Keratinocyte (primary cell): ENCODE results near the gene SPATA20. TPM values are rescaled to one million over a fixed set of nuclear protein-coding genes. Genes with fewer than 3 reads are reported as not detected.

Source experiments
- DNase-seq: peaks from one replicate; pipeline ENCODE4 v3.0.0-alpha.2; 2011; ENCODE audit warnings: low read depth, missing footprints, low spot score
- FAIRE-seq: peaks from 2 replicates; lab custom pipeline; 2011; peaks lifted over from hg19 to GRCh38; lab: Jason Lieb, UNC
- H2AFZ ChIP-seq: 2 replicates; pipeline ENCODE4 v1.6.0; 2012; ENCODE audit warnings: low read length, control low read depth, inconsistent platforms; ENCODE audit not compliant: control insufficient read depth
- H3K27ac ChIP-seq: 2 replicates; pipeline ENCODE4 v1.5.1; 2011; ENCODE audit warnings: low read length; ENCODE audit not compliant: control insufficient read depth, insufficient read depth
- H3K27me3 ChIP-seq: 3 replicates; pipeline ENCODE4 v1.6.0; 2011; ENCODE audit warnings: low read length; ENCODE audit not compliant: control insufficient read depth, insufficient read depth; ENCODE audit errors: extremely low read depth
- H3K36me3 ChIP-seq, 2 experiments: 2 replicates in 1 of 2; 3 replicates in 1 of 2; pipeline ENCODE4 v1.5.1; 2011; ENCODE audit warnings: low read length in 2 of 2, mild to moderate bottlenecking in 1 of 2; ENCODE audit not compliant: control insufficient read depth in 2 of 2, insufficient read depth in 2 of 2; ENCODE audit errors: extremely low read depth in 1 of 2
- H3K4me1 ChIP-seq: 3 replicates; pipeline ENCODE4 v1.5.1; 2011; ENCODE audit warnings: low read length; ENCODE audit not compliant: control insufficient read depth, insufficient read depth; ENCODE audit errors: extremely low read depth
- H3K4me2 ChIP-seq: 3 replicates; pipeline ENCODE4 v1.6.0; 2011; ENCODE audit warnings: low read depth, low read length; ENCODE audit not compliant: control insufficient read depth, insufficient read depth; ENCODE audit errors: extremely low read depth
- H3K4me3 ChIP-seq, 3 experiments: fragments of 200-600 bp in 1 of 3; sonication (generic) in 1 of 3; 2 replicates in 2 of 3; 3 replicates in 1 of 3; pipeline ENCODE4 v1.5.1; 2011 to 2016; ENCODE audit warnings: low read length in 3 of 3, mild to moderate bottlenecking in 3 of 3, control low read depth in 2 of 3, inconsistent platforms in 1 of 3, low read depth in 1 of 3, mixed read lengths in 1 of 3, mixed run types in 1 of 3, moderate library complexity in 1 of 3; ENCODE audit not compliant: control insufficient read depth in 2 of 3, insufficient read depth in 2 of 3; ENCODE audit errors: extremely low read depth in 1 of 3
- H3K79me2 ChIP-seq: 2 replicates; pipeline ENCODE4 v1.6.0; 2012; ENCODE audit warnings: low read length; ENCODE audit not compliant: control insufficient read depth, insufficient read depth
- H3K9ac ChIP-seq: 3 replicates; pipeline ENCODE4 v1.6.0; 2011; ENCODE audit warnings: low read length; ENCODE audit not compliant: control insufficient read depth, insufficient read depth; ENCODE audit errors: extremely low read depth
- H3K9me1 ChIP-seq: 3 replicates; pipeline ENCODE4 v1.6.0; 2011; ENCODE audit warnings: low read length; ENCODE audit not compliant: control insufficient read depth, insufficient read depth; ENCODE audit errors: extremely low read depth
- H3K9me3 ChIP-seq: 2 replicates; pipeline ENCODE4 v1.5.1; 2012; ENCODE audit warnings: low read depth, low read length; ENCODE audit not compliant: control insufficient read depth
- H4K20me1 ChIP-seq: 3 replicates; pipeline ENCODE4 v1.6.0; 2011; ENCODE audit warnings: low read length; ENCODE audit not compliant: control insufficient read depth, insufficient read depth; ENCODE audit errors: extremely low read depth
- EZH2 ChIP-seq: IDR thresholded peaks from one replicate; pipeline ENCODE4 v1.6.1; 2012; ENCODE audit warnings: inconsistent platforms, mild to moderate bottlenecking, low read length, moderate library complexity
- dilution Hi-C: fragments of 300-500 bp; cut with MboI; formaldehyde crosslinking; loops from one replicate; pipeline ENCODE4 v1.7.0; 2020; ENCODE audit warnings: low sequenced_read_pairs; ENCODE audit not compliant: extremely low pct_ligation_motif_present
- polyA plus RNA-seq, 5 experiments: library from polyadenylated mRNA; depleted of rRNA in 3 of 5; stranded (reverse) in 3 of 5; stranded (forward) in 1 of 5; unstranded in 1 of 5; fragments of >200 nt; gene quantifications; 1 replicate in 1 of 5; 2 replicates in 3 of 5; 3 replicates in 1 of 5; pipeline versions ENCODE4 v1.2.1 to v1.2.3, GENCODE V29; 2011 to 2012; ENCODE audit warnings: missing spikeins in 2 of 5, low read depth in 1 of 5, low replicate concordance in 1 of 5
- TF ChIP-seq, protein P1 (sequence below), 3 experiments: IDR thresholded peaks in 1 of 3; conservative IDR thresholded peaks in 1 of 3; optimal IDR thresholded peaks in 1 of 3; 2 replicates in 2 of 3; 3 replicates in 1 of 3; pipeline versions ENCODE3 to v1.5.1; 2011; ENCODE audit warnings: low read length in 3 of 3, mild to moderate bottlenecking in 3 of 3, moderate library complexity in 2 of 3, control low read depth in 1 of 3, inconsistent platforms in 1 of 3; ENCODE audit not compliant: insufficient read depth in 2 of 3; ENCODE audit errors: extremely low read depth in 1 of 3

The SPATA20 gene
- polyA plus RNA-seq, 1 donor (not counting 4 experiments of a cell fraction or from before 2014, with no cell fraction given): 17.2 TPM

DNA sequence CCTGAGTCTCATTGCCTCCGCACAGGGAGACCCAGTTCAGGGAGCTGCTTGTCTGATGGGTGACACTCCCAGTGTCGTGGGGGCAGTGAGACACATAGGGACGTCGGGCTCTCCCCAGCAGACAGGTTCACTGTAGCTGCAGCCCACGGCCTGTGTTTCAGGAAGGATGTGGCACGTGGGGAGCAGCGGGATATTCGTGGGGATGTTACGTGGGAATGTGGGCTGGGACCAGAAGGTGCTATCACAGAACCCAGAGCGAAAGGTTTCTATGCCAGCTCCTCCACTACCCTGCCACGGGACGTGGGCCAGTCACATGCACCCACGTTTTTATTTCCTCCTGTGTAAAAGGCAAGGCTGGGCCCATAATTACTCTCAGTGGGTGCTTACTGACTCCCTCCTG is 29.9 kb downstream of the SPATA20 start:
- H3K4me1 ChIP-seq: no peaks in the 10 kb centered on the region
- no peaks in the 10 kb centered on the region for H3K36me3 ChIP-seq
- H3K27ac ChIP-seq: no peak overlapping the region
- FAIRE-seq: no peak
- H4K20me1 ChIP-seq: no peaks in the 10 kb centered on the region
- dilution Hi-C loops: no loop called here
- no peak for DNase-seq
- H2AFZ ChIP-seq: no peak overlapping the region
- H3K9me3 ChIP-seq: no peaks in the 10 kb centered on the region
- no peak overlapping the region for H3K4me3 ChIP-seq
- H3K9me1 ChIP-seq: no peaks in the 10 kb centered on the region
- no peak for TF ChIP-seq EZH2
- TF ChIP-seq, protein P1, sequence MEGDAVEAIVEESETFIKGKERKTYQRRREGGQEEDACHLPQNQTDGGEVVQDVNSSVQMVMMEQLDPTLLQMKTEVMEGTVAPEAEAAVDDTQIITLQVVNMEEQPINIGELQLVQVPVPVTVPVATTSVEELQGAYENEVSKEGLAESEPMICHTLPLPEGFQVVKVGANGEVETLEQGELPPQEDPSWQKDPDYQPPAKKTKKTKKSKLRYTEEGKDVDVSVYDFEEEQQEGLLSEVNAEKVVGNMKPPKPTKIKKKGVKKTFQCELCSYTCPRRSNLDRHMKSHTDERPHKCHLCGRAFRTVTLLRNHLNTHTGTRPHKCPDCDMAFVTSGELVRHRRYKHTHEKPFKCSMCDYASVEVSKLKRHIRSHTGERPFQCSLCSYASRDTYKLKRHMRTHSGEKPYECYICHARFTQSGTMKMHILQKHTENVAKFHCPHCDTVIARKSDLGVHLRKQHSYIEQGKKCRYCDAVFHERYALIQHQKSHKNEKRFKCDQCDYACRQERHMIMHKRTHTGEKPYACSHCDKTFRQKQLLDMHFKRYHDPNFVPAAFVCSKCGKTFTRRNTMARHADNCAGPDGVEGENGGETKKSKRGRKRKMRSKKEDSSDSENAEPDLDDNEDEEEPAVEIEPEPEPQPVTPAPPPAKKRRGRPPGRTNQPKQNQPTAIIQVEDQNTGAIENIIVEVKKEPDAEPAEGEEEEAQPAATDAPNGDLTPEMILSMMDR (optimal IDR thresholded peaks at IDR 0.05 in 1 of 3, IDR thresholded peaks at IDR 0.05 in 1 of 3, conservative IDR thresholded peaks at IDR 0.05 in 1 of 3; ENCODE audit: extremely low read depth in 1 of 3, insufficient read depth in 2 of 3, low read length in 3 of 3): no peak
- H3K79me2 ChIP-seq: no peaks in the 10 kb centered on the region
- H3K4me2 ChIP-seq: no peak overlapping the region
- peaks cover 26% of the 10 kb centered on the region for H3K27me3 ChIP-seq
- no peak overlapping the region for H3K9ac ChIP-seq

DNA sequence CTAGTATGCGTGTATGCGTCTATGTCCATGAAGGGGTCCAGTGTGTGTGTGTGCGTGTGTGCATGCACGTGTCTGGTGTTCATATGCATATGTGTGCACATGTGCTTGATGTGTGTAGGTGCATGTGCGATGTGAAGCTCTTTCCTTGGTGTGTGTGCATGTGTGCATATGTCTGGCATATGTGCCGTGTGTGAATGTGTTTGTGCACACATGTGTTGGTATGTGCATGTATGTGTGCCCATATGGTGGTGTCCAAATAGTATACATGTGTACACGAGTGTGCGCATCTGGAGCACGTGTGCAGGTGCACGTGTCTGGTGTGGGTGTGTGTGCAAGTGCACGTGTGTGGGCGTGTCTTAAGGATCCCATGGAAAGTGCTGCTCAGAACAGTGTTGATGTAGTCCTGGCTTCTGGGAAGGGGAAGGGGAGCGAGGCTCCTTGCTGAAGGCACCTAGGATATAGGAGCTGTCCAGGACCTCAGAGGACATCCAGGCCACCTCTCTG is 30.5 kb downstream of the SPATA20 start:
- H4K20me1 ChIP-seq: no peaks in the 10 kb centered on the region
- H3K9ac ChIP-seq: no peak overlapping the region
- H3K27ac ChIP-seq: no peak overlapping the region
- FAIRE-seq (no peak), DNase-seq (no peak)
- no peaks in the 10 kb centered on the region for H3K36me3 ChIP-seq
- no peaks in the 10 kb centered on the region for H3K4me1 ChIP-seq
- dilution Hi-C loops: no loop called here
- no peak overlapping the region for H2AFZ ChIP-seq
- no peaks in the 10 kb centered on the region for H3K9me1 ChIP-seq
- no peaks in the 10 kb centered on the region for H3K9me3 ChIP-seq
- H3K4me2 ChIP-seq: no peak overlapping the region
- no peaks in the 10 kb centered on the region for H3K79me2 ChIP-seq
- no peak overlapping the region for H3K4me3 ChIP-seq
- TF ChIP-seq, protein P1 (optimal IDR thresholded peaks at IDR 0.05 in 1 of 3, IDR thresholded peaks at IDR 0.05 in 1 of 3, conservative IDR thresholded peaks at IDR 0.05 in 1 of 3; ENCODE audit: extremely low read depth in 1 of 3, insufficient read depth in 2 of 3, low read length in 3 of 3): no peak
- TF ChIP-seq EZH2: no peak
- H3K27me3 ChIP-seq: peaks cover 29% of the 10 kb centered on the region
